PC-3 (cell line): ENCODE results near the gene TMEM117.

Experiments used
- CTCF ChIP-seq: fragments of 300-600 bp; sonication (generic); conservative IDR thresholded peaks from 2 replicates; pipeline ENCODE4 v1.5.1; 2017; ENCODE audit warnings: antibody characterized with exemption, low read depth, mild to moderate bottlenecking, low read length
- EZH2 ChIP-seq: fragments of 300-600 bp; sonication (generic); IDR thresholded peaks from one replicate; pipeline ENCODE4 v1.6.1; 2017; ENCODE audit warnings: antibody characterized with exemption, mild to moderate bottlenecking, low read length; ENCODE audit not compliant: unreplicated experiment
- EZH2phosphoT487 ChIP-seq: fragments of 300-600 bp; sonication (generic); IDR thresholded peaks from 2 replicates; pipeline ENCODE4 v1.6.1; 2018; ENCODE audit warnings: mild to moderate bottlenecking, antibody characterized with exemption, low read length, borderline replicate concordance

- TF ChIP-seq CTCF (no peak), EZH2phosphoT487 (no peak), EZH2 (no peak)
Measured at GRCh38 chr12:44433659-44434058, 597.8 kb downstream of the TMEM117 start.
